Uterus (tissue), 4 donors: ENCODE results near the gene SLC22A4. TPM values are rescaled to one million over a fixed set of nuclear protein-coding genes. Genes with fewer than 3 reads are reported as not detected.

ENCODE experiments used
- DNase-seq, 2 donors: peaks; one replicate each; pipeline ENCODE4 v3.0.0-alpha.2; 2019 to 2020
- H3K27ac ChIP-seq, 2 donors: fragments of 200-600 bp; sonication (generic); 1 replicate in 1 of 2; 2 replicates in 1 of 2; pipeline ENCODE4 v1.5.1; 2016 to 2018
- H3K27me3 ChIP-seq, 2 donors: fragments of 200-600 bp; sonication (generic); one replicate each; pipeline ENCODE4 v1.5.1; 2018 to 2019; ENCODE audit warnings: control low read depth in 1 of 2
- H3K36me3 ChIP-seq, 2 donors: fragments of 200-600 bp; sonication (generic); one replicate each; pipeline ENCODE4 v1.5.1; 2019; ENCODE audit warnings: control low read depth in 1 of 2
- H3K4me1 ChIP-seq, 2 donors: fragments of 200-600 bp; sonication (generic); one replicate each; pipeline ENCODE4 v1.5.1; 2018 to 2019; ENCODE audit warnings: control low read depth in 1 of 2
- H3K4me3 ChIP-seq, 2 donors: fragments of 200-600 bp; sonication (generic); 1 replicate in 1 of 2; 2 replicates in 1 of 2; pipeline ENCODE4 v1.5.1; 2018 to 2019; ENCODE audit warnings: mild to moderate bottlenecking in 1 of 2
- H3K9me3 ChIP-seq, 2 donors: fragments of 200-600 bp; sonication (generic); one replicate each; pipeline ENCODE4 v1.5.1; 2019; ENCODE audit warnings: control low read depth in 1 of 2
- CTCF ChIP-seq, 4 experiments: fragments of 200-600 bp in 2 of 4; fragments of 450-650 bp in 2 of 4; sonication (generic) in 2 of 4; IDR thresholded peaks; one replicate each; pipeline ENCODE4 v1.5.1; 2016 to 2019; ENCODE audit warnings: antibody characterized with exemption in 4 of 4, mild to moderate bottlenecking in 2 of 4, moderate library complexity in 1 of 4
- POLR2A ChIP-seq, 2 donors: fragments of 450-650 bp; IDR thresholded peaks; one replicate each; pipeline ENCODE4 v1.6.1; 2016; ENCODE audit warnings: antibody characterized with exemption in 2 of 2, mild to moderate bottlenecking in 1 of 2, moderate library complexity in 1 of 2
- intact Hi-C: fragments of 100-400 bp; cut with DNase I; formaldehyde crosslinking; loops from one replicate; pipeline ENCODE4 v1.15.1; 2023; ENCODE audit warnings: low total_unique reads
- total RNA-seq, 4 donors: library from RNA; depleted of rRNA in 3 of 4; stranded (reverse); fragments of >200 nt in 3 of 4; gene quantifications; one replicate each; pipeline versions ENCODE4 v1.1.0 to v1.2.4, GENCODE V29; 2014 to 2023
- donor health status: DM: yes; HTN: yes; CAD: no.

Gene SLC22A4
- total RNA-seq, 4 donors from 2014 or later: 0.26 to 4.5 (median 2.3) TPM

- intact Hi-C loops: no loop called here
- Histone ChIP-seq H3K4me1 (peaks cover 0 to 4% of the 10 kb centered on the region in 2 donors), H3K36me3 (no peaks in the 10 kb centered on the region), H3K27me3 (no peaks in the 10 kb centered on the region), H3K9me3 (no peaks in the 10 kb centered on the region), H3K27ac (no peak overlapping the region), H3K4me3 (no peak overlapping the region)
- DNase-seq: no peak
- TF ChIP-seq POLR2A (IDR thresholded peaks at IDR 0.05) (no peak), CTCF (IDR thresholded peaks at IDR 0.05) (no peak)
Observed at GRCh38 chr5:132380741-132381140, 86.5 kb downstream of the SLC22A4 start.

GRCh38 chr5:132381614-132382013 is 87.4 kb downstream of the SLC22A4 start:
- Histone ChIP-seq H3K4me3 (no peak overlapping the region), H3K4me1 (peaks cover under 1 to 11% of the 10 kb centered on the region in 2 donors), H3K36me3 (no peaks in the 10 kb centered on the region), H3K27me3 (no peaks in the 10 kb centered on the region), H3K27ac (no peak overlapping the region), H3K9me3 (no peaks in the 10 kb centered on the region)
- no peak for DNase-seq
- intact Hi-C loops: no loop called here
- TF ChIP-seq CTCF (IDR thresholded peaks at IDR 0.05) (no peak), POLR2A (IDR thresholded peaks at IDR 0.05) (no peak)

GRCh38 chr5:132383261-132383660 is 89.1 kb downstream of the SLC22A4 start:
- Histone ChIP-seq H3K36me3 (no peaks in the 10 kb centered on the region), H3K4me1 (peaks cover 9 to 20% of the 10 kb centered on the region in 2 donors), H3K27ac (no peak overlapping the region), H3K4me3 (no peak overlapping the region), H3K27me3 (no peaks in the 10 kb centered on the region), H3K9me3 (no peaks in the 10 kb centered on the region)
- intact Hi-C loops: no loop called here
- DNase-seq: no peak
- TF ChIP-seq CTCF (IDR thresholded peaks at IDR 0.05) (no peak), POLR2A (IDR thresholded peaks at IDR 0.05) (no peak)

- Histone ChIP-seq H3K4me1 (peaks cover 9 to 20% of the 10 kb centered on the region in 2 donors), H3K27ac (no peak overlapping the region), H3K9me3 (no peaks in the 10 kb centered on the region), H3K36me3 (no peaks in the 10 kb centered on the region), H3K4me3 (no peak overlapping the region), H3K27me3 (no peaks in the 10 kb centered on the region)
- TF ChIP-seq POLR2A (IDR thresholded peaks at IDR 0.05) (no peak), CTCF (IDR thresholded peaks at IDR 0.05) (no peak)
- intact Hi-C loops: no loop called here
- no peak for DNase-seq
Observed at GRCh38 chr5:132383984-132384383, 89.8 kb downstream of the SLC22A4 start.

- peak overlapping the region in 1 of 2 donors; percentile 91 for H3K27ac ChIP-seq
- no peaks in the 10 kb centered on the region for H3K9me3 ChIP-seq
- H3K4me1 ChIP-seq: peaks cover 15 to 20% of the 10 kb centered on the region in 2 donors
- no peaks in the 10 kb centered on the region for H3K27me3 ChIP-seq
- no peaks in the 10 kb centered on the region for H3K36me3 ChIP-seq
- no peak for DNase-seq
- H3K4me3 ChIP-seq: no peak overlapping the region
- TF ChIP-seq CTCF (IDR thresholded peaks at IDR 0.05) (no peak), POLR2A (IDR thresholded peaks at IDR 0.05) (no peak)
- intact Hi-C loops: no loop called here
Observed at GRCh38 chr5:132384506-132385050, 90.4 kb downstream of the SLC22A4 start.
